NCI-H226 (cell line): ENCODE results near the gene RAB11FIP5.
"Not testable (repeated sequence)": the region's sequence is repeated elsewhere in the genome, so short reads cannot be mapped to it uniquely, and the experiment has no call there.

Source experiments
- DNase-seq: peaks from one replicate; pipeline ENCODE4 v3.0.0-alpha.2; 2015

RAB11FIP5 gene

DNA sequence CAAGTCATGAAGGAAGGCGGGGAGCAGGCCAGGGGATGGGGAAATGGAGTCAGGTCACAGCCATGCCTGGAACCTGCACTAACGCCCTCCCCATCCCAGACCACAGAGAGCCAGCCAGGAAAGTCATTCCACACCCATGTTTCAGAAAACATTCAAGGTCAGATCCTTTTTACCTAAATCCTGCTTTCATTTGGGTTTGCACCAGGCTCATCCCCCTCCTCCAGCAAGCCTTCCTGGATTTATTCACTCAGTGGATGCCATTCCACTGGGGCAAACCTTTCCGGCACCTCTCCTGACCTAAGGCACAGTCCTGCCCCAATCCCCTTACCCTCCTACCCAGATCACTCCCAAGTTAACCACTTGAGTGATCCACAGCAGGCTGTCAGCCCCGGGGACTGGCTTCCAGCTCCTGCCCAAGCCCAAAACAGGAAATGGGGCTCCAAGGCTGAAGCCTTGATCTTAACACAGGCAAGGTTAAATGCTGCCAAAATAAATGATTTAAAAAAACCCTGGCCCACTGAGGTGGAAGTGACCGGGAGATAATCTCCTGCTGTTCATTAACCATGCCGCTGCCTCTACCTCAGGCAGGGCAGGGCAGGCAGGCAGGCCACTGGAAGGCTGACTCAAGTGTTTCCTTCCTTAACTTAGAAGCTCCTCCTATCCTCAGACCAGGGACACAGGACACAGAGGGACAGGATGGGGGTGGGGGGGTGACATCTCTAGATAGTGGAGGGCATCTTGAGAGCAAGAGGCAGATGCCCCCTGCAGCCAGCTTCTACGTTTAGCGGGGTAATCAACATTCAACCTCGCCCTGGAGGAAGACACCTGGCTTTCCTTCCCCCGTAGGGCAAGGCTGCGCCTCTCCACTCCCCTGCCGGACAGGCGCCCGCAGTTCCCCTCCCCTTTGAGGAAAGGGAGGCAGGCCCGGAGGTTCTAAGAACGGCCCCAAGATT is 1.4 kb downstream of the RAB11FIP5 start:
- peak; percentile 63 for DNase-seq

DNA sequence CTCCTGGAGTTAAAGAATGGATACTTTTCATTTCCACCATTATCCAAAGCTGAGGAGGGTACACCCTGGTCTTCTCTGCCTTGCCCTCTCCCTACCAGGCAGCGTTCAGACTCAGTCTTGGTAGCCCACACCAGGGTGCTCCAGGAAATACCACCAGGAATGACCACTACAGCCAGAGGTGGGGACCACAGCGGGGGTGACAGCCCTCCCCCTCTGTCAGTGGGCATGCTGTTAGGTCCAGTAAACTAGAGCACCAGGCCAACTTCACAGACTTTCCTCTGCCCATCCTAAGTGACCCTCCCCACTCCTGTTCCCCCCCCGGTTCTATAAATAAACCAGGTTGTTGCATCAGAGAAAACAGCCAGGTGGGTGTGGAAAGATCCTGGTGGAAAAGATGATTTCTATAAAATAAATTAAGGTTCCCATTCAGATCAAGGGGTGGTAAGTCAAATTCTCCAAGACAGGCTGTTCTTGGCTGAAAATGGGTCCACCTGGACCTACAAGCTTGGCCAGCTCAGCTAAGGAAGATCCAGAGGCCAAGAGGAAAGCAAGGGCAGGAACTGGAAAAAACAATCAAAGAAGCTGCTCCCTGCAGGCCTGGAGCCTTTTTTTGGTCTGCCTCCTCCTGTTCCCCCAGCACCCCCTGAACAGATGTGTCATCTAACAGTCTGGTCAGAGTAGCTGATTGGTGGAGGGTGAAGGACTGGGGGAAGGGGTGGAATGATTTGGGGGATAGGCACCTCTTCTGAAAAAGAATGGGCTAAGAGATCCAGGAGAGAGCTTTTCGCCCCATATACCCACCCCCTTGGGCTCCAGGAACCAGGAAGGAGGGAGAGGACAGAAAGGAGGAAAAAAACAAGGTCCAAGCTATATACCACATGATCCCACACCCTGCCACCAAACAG is 2.3 kb downstream of the RAB11FIP5 start:
- DNase-seq = peak; percentile 51

DNA sequence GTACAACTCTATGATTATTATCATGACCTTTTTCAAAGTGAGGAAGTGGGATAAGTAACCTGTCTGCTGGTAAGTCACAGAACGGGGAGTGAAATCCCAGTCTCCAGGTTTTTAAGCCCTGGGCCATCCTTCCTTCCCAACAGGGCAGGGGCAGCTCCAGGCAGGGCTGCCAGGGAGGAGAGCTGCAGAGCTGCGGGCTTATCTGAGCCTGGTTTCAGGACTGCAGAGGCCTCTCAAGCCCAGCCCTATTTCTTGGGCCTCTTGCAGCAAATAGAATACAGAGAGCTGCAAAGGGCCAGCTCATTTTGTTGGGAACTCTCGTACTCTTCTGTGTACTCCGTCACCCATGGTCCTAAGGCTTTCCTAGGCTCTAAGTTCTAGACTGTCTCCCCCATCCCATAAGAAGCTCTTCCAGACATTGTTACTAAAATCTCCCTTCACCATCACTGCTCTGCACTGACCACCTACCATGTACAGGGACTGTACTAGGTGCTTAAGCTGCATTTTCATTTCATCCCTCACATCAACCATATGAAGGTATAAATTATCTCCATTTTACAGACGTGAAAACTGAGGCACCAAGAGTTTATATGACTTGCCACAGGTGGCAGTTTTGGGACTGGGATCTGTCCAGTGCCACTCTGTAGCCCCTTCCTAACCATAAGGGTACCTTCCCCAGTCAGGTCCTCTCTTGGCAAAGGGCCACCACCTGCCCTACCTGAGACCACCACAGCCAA is 3.1 kb downstream of the RAB11FIP5 start:
- DNase-seq = no peak

DNA sequence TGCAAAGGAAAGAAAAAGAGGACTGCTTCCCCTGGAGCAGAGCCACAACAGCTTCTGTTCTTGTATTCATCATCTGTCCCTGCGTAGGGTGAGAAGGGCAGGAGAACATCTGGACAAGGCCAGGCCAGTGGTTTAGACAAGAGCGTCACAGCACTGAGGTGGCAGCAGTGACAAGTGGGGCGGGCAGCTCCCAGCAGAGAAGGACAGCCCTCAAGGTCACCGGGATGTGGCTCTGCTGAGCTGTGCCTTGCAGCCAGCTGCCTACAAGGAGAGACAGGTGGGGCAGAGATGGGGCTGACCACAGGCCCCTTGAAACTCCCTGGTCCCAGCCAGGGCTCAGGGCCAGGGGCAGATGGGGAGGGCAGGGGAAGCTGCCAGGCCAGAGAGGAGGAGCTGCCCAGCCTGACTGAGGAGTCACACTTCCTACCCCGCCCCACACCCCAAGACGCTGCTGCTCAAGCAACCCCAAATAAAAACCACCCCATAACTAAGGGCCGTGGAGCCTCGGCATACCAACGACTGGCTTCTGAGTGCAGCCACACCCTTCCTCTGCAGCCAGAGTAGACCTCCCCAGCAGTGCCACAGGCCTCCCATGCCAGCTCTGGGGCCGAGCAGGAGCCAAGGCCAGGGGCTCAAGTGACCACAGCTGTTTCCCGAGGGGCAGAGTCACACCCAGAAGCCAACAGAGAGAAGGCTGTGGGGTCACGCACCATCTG is 5.4 kb downstream of the RAB11FIP5 start:
- peak; percentile 72 for DNase-seq

DNA sequence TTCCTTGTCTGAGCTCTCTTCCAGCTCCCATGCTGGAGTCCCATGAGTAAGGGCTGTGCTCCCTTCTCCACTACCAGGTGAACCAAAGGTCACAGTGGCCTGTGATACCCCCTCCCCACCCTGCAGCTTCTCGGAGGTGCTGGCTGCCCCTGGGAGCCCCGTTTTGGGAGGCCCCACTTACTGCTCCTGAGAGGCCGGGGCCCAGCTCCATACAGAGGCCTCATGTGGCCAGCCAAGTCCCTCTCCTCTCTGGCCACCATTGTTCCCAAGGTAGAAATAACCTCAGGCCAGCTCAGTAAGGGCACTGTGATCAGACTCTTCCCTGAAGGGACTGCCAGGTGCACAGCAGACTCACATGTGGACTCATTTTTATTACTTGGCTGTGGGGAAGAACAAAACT is 6.0 kb downstream of the RAB11FIP5 start:
- no peak for DNase-seq

DNA sequence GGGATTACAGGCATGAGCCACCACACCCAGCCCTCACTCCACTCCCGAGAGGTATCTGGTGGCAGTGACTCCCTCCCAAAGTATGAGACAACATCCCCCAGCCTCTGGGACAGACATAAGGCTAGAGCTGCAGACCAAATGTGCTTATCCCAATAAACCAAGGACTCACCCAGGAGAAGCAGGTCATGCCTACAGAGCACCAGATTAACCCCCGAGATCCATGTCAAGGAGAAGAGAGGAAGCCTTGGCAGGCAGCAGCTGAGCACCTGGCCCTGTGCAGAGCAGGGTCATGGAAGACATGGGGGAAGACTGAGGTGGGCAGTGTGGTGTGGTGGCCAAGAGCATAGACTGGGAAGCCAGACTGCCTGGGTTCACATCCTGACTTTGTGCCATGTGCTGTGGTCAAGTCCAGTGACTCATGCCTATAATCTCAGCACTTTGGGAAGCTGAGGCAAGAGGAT is 7.2 kb downstream of the RAB11FIP5 start:
- no peak for DNase-seq

DNA sequence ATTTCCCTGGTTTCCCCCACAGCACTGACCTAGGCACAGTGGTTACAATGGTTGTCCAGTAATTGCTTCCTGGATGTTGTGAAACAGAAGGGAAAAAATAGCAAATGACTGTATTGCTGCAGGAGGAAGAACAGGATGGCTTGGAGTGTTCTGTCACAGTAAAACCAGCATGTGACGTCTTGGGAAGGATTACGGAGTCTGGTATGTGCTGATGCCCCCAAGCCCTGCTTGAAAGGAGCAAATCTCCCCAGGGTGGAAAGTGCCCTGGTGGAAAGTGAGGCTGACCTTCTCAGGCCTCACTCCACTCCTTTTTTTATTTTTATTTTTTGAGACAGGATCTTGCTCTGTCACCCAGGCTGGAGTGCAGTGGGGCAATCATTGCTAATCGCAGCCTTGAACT is 7.8 kb downstream of the RAB11FIP5 start:
- no peak for DNase-seq

DNA sequence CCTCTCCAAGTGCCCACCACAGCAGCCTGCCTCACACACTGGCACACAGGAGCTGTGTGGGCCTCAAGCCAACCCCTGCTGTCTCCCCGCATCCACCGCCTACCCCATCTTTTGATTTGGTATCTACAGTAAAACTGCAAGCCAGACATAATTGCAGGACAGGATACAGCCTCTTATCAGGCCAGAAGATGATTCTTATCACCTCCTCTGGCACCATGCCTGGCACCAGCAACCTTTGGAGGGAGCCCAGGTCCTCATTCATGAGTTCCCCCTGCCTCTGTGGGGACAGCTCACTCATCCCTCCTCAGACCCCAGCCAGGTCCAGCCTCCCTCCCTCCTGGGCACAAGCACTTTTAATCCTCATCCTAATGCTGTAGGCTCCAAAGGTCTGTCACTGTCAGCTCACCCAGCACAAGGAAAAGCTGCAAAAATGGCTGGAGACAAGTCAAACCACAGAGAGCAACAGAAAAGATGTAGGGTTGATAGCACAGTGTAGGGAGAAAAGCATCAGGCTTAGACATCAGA is 9.7 kb downstream of the RAB11FIP5 start:
- DNase-seq = no peak

DNA sequence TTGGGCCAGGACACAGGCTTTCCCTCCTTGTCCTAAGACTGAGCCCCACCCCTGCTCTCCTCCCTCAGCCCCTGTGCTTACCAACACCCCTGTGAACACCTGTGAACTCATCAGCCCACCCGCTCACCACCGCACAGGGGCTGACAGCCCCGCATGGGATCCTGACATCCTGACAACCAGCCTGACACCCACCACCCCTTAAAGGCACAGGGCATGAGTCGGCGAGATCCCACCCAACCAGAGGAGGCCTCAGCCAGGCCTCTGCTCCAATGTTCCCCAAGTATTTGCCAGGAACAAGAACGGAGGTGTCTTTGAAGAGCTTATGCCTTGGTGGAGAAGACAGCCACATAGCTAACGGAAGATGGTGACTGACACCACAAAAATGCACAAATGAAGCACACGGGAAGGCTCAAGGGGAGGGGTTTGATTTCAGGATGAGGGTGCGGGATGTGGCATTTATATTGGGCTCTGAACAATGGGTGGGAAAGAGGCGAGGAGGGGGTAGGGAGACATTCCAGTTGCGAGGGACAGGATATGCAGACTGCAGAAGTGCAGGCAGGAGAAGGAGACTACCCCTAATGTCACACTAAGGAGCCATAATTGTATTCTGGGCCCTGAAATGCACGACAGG is 11.0 kb downstream of the RAB11FIP5 start:
- no peak for DNase-seq

DNA sequence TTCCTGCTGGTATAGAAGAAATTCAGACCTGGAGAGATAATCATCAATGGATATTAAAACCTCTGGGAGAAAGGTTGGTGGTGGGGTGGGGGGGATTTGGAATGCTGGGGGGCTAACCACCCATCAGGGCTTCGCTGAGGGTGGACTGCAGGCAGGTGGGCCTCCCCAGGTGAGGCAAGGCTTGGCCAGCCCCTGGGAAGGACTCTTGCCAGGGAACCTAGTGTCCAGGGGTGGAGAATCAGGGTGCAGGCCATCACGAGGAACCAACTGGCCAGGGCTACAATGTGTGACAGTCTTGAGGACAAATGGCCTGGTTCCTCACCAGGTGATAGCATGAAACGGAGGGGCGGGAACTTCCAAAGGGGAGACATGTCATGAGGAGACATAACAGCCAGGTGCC is 11.8 kb downstream of the RAB11FIP5 start:
- no peak for DNase-seq

DNA sequence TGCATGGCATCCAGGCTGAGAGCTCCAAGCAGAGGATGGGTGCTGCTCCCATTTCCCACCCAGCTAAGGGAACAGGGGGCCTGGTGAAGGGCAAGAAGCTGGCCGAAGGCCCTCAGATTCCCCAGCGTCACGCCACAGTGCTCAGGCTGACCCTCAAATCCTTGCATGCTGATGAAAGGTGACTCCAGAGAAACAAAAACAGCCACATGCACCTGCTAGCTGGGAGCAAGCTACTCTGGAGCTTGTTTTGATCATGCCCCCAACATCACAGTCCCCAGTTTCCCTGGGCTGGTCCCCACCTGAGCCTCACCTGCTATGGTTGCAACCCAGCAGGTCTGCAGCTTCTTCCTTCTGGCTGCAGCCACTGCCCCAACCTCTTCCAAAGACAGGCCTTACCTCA is 13.3 kb downstream of the RAB11FIP5 start:
- no peak for DNase-seq

DNA sequence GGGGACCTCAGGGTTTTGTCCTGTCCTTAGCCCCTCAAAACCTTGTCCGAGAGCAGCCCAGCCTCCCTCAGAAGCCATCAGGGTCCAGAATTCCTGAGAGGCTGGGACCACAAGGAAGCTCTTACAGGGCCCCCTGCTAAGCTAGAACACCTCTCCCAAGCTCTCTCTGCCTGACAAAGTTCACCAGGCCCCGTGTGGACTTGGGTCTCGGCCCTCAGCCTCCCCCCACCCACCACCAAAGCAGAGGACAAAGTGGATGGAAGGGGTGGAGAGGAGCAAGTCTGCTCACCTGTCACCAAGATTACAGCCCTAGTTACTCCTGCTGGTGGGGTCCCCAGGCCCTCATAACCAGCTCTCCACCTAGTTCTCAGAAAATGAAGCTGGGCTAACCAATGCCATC is 16.8 kb downstream of the RAB11FIP5 start:
- no peak for DNase-seq

DNA sequence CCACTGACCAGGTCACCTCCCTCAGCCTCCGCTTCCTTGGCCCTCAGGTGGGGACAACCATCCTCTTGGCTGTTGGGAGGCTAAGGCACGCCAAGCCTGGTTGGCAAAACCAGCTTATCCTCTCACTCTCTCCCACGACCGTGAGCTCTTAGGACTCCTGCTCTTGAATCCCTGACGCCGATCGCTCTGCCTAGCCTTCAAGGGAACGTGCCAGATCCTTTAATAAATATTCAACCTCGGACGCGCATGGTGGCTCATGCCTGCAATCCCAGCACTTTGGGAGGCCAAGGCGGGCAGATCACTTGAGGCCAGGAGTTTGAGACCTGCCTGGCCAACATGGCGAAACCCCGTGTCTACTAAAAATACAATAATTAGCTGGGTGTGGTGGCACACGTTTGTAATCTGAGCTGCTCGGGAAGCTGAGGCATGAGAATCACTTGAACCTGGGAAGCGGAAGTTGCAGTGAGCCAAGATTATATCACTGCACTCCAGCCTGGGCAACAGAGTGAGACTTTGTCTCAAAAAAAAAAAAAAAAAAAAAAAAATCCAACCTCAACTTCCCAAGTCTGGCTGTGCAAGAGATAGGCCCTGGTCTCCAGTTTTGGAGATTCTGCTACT is 19.0 kb downstream of the RAB11FIP5 start:
- DNase-seq = not testable (repeated sequence)

DNA sequence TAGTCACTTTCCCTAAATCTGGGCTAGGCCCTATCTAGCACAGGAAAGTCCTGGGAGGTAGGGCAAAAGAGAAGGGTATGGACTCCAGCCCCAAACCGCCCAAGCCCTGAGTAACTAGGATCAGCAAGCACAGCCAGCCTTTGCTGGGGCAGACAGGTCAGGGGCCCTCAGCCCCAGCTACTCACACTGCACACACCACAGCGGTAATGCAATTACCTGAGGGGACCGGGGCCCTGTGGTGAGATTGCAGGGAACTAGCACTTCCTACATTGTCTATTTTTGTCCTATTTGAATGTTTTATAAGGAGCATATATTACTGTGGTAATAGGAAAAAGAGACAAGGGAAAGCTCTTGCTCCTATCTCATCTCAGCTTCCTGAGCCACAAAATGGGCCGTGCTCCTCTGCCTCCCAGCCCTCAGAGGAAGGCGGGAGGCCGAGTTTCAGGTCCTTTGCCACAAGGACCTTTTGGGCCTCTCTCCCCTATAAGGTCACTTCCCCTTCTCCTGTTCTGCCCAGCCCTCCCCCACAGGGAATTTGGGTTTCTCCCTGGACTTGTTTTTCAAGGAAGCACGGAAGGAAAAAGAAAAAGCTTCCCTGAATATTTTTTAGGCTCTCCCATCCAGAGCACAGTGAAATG is 20.5 kb downstream of the RAB11FIP5 start:
- DNase-seq = no peak

DNA sequence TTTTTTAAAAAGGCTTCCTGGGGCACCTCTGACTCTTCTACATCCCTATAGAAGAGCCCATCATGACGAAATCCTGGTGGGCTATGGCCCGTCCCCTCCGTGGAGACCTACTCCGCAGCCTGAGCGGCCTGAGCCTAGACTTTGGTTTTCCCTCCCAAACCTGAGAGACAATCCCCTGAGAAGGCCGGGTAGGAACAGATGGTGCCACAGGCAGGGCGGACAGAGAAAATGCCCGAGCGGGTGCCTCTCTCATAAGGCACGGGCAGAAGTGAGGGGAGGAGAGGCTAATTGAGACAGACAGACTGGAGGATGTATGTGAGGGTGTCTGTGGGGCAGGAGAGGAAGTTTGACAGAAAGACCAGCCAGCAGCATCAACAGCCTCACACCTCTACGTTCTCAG is 21.1 kb downstream of the RAB11FIP5 start:
- no peak for DNase-seq

DNA sequence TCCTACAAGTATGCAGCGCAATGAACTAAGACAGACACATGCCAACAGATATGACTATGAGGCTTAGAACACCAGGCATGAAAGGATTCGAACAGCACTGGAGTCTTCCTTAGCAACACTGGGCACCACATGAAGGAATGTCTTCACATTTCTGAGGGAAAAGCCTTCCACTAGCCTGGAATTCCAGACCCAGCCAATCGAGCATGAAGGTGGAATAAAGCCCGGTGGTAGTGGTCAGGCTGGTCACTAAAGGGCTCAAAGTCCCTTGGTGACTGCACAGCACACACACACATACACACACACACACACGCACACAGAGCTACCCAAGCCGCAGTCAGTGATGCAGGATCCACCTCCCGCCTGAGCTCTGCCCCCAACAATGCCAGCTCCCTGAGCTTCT is 21.6 kb downstream of the RAB11FIP5 start:
- DNase-seq = peak; percentile 61

DNA sequence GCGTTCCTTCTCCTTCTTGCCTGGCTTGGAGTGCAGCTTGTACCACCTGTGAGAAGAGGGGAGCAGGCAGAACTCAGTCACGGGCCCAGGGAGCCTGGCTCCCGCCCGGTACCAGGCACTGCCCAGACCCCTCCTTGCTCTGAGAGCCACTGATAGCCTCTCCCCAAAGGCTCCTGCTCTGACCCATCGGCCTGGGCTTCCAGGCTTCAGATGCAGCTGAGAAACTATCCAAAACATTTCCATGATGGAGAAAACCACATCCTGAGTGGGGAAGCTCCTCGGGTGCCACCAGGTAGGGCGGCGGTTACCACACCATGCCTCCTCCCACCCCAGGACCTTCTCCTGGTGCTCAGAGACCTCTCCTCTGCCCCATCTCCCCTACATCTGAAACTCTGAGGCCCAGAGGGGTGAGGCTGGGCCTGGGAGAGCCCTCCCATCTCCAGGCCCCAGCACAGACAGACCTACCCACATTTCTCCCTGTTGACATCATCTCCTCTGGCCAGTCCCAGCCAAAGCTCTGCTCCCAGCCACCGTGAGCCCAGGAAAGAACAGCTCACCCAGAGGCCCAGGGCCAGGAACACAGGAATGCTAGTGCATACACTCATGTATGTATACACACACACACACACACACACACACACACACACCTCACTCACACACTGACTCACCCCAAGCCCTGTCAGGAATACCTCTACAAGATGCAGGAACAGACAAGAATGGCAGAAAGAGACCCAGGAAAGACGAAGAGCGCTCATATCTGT is 23.3 kb downstream of the RAB11FIP5 start:
- DNase-seq = peak; percentile 100

DNA sequence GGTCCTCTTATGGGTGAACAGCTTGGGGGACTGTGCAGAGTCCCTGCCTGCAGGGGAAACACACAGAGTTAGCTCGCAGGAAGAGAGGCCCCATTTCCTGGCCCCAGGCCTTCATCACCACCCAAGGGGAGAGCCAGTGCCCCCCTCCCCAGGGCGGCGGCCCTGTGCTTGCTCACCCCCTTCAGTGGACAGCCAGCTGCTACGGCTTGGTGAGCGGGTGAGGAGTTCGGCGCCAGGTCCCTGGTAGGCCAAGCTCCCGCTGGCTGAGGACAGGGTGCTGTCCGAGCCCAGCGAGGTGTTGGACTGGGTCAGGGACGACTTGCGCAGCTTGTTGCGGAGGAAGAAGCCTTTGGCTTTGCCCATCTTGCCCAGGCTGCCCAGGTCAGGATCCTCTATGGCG is 24.0 kb downstream of the RAB11FIP5 start:
- DNase-seq = no peak

DNA sequence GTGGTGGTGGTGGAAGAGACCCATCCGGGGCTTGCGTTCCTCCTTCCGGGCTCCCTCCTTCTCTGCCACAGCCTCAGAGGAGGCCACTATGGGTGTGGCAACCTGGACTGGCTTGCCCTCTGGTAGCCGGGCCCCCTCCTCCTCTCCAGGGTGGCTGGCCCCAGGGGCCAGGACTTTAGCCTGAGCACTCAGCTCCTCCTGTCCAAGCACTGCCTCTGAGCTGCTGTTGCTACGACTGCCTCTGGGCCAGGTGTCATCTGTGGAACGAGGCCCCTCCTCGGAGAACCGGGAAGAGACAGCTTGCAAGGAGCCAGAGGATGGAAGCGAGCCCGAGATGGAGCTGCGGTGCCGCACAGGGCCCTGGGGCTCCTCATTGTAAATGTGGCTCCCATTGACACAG is 24.5 kb downstream of the RAB11FIP5 start:
- DNase-seq = no peak

DNA sequence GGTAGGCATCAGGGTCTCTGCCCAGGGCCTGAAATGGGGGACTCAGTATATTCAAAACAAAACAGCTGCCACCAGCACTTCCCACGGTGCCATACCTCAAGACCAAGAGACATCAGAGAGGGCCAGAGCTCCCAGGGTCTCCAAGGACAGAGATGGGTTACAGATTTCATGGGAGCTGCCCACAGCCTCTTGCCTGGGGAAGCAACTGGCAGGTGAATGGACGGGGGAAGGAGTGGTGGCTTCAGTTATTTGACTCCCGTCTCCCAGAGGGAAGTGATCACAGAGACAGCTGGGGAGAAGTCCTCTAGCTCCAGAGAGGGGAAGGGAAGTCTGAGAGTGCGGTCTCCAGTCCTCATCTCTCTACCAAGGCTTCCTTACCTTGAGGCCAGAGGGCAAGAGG is 25.4 kb downstream of the RAB11FIP5 start:
- no peak for DNase-seq
